GM19397 (cell line): ENCODE results near the gene C4orf17.
A peak's percentile ranks its signal among the peaks of the same experiment; 100 is the strongest.

Source experiments
- ATAC-seq: cut with Tn5 transposase; IDR thresholded peaks from one replicate; pipeline ENCODE4 v1.9.1; 2021; ENCODE audit warnings: mild to moderate bottlenecking, moderate library complexity; ENCODE audit not compliant: unreplicated experiment

The C4orf17 gene

DNA sequence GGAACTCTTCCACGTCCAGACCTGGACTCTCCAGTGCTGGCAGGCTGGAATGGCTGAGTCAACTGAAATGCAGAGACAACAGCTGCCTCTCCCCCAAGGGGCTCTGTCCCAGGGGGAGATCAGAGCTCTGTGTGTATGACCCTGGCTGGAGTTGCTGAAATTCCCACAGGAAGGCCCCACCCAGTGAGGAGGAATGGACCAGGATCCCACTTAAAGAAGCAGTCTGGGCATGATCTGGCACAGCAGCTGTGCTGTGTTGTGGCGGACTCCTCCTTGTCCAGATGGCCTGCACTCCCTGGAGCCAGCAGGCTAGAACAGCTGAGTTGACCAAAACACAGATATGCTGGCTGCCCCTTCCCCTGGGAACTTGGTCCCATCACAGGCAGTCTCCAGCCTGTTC is 25.4 kb downstream of the C4orf17 start:
- ATAC-seq, result no peak

DNA sequence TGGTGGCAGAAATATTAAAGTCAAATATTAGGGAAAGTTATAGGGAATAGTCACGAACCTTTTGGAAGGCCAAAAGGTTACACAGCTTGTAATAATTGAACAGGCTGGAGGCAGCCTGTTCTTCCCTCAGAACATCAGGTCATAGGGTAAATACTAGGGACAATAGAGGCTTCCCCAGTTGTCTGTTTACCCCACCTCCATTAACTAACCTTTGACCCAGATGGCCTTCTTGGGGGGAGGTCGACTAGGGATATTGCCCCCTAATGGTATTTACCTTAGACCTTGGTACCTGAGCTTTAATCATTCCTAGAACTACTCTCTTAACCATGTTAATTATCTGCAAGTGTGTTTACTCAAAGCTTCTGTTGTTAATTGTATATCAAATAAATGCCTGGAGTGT is 26.0 kb downstream of the C4orf17 start:
- no peak for ATAC-seq

DNA sequence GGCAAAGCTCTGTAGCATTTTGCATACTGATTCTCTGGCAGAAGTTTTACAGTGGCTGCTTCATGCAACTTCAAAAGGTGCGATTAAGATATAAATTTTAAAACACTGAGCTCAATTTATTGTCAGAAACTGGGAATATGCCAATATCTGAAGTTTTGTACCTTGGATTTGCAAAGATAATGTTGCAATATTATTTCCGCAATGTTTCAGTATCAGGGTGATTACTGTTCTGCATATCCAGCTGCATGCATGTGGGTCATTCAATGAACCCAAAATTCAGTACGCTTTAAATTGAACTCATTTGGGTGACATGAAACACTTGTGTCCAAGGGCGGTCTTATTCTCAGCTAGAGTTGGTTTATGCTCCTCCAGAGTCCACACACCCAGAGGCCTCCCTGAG is 26.9 kb downstream of the C4orf17 start:
- no peak for ATAC-seq

DNA sequence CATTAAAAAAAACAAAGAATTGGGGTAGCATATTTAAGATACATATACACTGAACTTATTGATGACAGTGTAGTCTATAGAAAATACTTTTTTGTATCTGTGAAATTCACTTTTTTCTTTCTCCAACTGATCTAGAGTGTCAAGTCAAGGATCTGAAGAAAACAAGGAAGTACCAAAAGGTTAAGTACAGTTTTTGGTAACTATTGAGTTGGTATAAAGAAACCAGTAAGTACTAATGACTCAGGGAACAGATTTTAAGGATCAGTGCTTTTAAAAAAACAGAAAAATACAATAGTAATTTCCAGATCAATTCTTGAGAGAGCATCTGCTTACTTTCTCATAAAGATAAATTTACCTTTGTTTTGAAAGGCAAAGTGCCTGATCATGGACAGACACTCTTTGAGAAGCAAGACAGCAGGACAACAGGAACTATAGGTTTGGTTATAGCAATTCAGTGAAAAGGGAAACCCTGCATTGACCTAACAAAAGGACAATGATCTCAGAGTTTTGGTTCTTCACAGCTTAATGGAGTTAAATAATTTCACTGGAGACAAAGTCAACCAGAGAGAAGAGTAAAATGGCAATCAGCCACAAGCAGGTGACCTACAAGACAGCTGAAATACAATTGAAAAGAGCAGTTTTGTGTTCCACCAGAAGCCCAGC is 29.6 kb downstream of the C4orf17 start:
- no peak for ATAC-seq

DNA sequence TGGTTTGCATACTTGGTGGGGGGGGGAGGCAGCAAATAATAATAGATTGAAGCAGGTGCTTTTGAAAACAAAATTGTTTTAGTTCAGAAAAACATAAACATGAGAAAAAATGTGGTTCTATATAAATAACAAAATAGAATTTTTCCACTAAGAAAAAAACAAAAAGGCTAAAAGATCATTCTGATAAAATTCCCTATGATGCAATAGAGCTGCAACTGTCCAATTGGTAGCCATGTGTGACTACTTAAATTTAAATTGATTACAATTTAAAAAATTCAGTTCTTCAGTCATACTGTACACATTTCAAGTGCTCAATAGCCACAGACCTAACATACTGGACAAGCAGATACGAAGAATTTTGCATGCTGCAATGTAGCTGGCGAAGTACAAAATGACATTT is 42.1 kb downstream of the C4orf17 start:
- ATAC-seq, result no peak

DNA sequence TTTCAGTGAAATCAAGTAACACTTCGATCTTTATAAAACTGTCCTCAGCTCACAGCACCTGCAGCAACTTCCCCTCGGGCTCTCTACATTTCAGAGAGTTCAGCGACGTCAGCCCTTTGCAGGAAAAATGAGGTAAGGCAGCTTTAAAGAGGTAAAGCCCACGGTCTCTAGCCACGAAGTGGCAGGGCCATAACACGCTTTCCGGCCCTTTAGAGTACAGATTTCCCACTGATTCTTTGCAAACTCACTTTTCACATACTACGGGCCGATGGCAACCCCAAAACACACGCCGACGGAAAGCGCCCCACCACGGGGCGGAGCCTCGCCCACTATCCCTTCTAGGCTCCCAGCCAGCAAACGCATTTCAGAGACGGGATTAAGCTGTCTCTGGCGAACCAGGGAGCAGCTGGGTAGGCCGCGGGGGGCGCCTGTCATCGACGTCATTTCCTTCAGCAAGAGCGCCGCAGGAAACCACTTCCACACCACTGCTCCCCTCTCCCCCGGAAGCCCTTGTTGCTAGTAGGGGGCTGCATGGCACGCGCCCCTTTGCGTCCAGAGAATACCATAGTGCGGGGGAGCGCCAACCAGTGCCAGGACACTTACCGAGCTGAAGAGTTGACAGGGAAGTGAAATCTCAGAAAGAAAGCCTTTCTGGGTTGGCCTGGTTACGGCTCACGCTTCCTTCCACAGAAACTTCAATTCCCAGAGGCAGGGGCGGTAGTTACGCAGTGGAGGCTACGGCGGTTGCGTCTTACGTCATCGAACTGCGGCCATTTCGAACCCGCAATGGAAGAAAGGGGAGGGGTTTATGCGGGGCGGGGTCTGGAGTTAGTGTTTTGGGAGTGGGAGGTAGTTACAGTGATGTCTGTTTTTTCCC is 52.7 kb downstream of the C4orf17 start, which contains the start of gene TRMT10A:
Gene TRMT10A (minus strand): TSS at position 730 of the 877 bp plus-strand sequence. CDS start 4,701 bp downstream, outside the sequence.
- peak; percentile 95 for ATAC-seq

DNA sequence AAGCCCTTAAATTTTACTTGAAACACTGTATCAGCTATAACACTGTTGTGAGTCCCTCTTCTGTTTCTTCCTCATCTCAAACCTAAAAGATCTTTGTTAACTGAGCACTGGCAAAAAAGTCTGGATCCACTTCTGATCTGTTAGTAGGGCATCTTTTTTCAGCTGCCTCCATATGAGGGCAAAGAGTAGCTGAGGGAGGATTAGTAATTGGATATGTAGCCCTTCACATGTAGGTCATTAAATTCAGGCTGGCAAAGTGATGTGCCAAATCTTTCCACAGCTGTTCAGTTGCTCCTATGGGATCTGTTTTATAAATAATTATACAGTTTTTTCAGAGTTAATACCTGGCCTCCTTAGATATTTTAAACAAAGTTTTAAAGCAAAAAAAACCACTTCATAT is 54.1 kb downstream of the C4orf17 start:
- ATAC-seq, result no peak

DNA sequence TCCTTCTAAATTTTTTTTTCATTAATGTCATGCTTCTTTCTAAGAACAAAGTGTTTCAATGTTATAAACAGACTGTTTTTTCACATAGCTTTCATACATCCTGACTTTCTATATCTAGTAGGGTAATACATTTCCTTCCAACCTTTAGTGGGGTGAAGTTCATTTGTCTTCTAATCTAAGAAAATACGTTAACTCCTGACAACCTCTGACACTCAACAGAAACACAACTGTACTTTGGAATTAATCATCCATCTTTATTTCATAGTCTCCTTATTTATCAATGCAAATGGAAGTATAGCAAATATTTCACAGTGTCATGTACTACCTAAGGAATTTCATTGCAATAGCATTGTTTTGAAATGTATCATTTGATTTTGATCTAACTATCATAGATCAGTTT is 61.1 kb downstream of the C4orf17 start:
- ATAC-seq, result no peak

DNA sequence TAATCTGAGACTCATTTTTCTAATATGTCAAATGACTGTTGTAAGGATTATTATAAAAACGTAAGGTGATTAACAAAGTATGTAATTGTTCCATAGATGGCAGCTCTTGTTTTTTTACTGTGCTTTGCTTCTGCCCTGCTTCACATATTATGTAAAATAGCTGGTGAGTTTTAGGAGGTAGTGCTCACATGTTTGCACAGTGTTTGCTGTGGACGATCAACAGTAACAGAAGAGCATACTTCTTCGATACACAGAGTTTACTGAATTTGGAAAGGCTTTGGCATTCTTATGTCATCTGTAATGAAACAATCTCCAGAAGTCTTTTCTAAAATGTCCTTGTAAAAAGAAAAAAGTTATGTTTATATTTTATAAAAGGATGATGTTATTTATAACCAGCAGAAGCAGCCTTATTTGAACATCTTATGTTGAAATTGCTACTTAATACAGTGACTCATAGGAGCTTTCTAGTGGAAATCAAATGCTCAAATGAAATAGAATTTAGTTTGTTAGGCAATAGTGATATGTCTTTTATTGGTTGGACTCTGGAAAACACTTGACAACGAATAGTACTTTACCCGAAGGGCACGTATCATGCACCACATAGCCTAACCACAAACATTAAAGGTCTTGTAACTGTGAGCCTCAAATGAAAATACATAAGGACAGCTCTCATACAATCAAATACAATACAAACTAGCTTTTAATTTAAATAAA is 61.9 kb downstream of the C4orf17 start:
- ATAC-seq, result no peak

DNA sequence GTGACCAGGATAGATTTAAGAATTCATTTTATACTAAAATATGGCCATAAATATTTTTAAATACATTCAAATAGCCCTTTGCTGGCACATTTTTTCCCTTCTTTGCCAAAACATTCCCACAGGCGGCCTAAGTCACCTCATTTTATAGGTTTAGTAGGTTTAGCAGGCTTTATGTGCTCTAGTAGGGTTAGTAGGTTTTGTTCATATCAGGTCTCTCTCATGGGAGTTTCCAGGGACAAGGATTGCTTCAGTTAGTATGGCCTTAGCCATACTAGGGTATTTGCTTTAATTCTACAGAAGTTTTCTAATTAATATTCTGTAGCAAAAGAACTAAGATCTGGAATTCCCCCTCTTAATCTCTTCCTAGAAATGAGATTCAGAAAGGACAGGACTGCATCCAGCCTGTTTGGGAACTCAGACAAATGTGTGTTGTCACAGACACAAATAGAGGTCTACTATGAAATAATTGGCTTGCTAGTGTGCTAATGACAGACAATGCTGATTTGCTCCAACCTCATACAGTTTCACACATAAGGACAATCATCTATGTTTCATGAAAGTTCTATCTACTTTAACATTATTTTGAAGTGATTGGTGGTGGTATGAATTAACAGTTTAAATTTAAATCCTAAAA is 63.0 kb downstream of the C4orf17 start:
- no peak for ATAC-seq

DNA sequence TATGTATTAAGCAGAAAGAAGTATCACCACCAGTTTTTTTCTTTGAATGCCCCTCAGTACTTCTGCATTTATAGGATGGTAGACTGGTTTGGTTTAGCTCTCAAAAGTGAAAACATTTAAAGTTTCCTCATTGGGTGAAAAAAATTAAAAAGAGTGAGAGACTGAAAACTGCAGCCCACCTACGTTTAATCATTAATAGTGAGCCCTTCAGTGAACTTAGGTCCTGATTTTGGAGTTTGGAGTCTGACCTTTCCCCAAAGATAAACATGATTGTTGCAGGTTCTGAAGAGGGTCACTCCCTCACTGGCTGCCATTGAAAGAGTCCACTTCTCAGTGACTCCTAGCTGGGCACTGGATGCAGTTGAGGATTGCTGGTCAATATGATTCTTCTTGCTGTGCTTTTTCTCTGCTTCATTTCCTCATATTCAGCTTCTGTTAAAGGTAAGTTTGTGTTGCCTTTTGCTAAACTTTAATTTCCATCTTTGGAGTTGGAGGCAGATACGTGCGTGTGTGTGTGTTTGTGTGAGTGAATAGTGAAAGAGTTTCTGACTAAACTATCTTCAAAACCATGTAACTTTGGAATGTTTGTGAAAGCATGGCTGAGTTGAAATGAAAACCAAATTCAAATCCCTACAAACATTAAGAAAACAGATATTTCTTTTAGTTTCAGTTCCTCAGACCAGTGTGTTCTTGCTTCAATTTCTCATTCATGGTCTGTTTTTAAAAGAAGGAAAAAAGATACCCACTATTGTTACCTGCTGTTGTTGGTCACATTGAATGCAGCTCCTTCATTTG is 63.9 kb downstream of the C4orf17 start, which contains the start of gene MTTP:
Gene MTTP (plus strand): TSS at position 295 of the 795 bp plus-strand sequence. CDS start 86 bp downstream, at position 381.
- peak; percentile 86 for ATAC-seq

DNA sequence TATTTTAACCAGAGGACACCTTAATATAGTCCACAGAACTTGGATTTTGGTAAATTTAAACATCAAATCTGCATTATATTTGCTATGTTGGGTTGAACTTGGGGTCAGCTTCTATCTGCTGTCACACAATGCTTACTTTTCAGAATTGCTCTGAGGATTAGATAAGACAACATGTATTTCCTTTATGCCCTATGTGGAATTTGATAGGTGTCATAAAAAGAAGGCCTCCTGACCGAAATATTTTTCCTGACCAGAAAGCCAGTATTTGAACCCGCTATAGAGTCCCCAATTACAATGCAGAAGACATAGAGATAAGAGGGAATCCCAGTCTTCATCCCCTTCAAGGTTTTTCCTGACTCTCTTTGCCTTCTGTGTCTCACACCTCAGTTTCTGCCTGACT is 67.9 kb downstream of the C4orf17 start:
- no peak for ATAC-seq

DNA sequence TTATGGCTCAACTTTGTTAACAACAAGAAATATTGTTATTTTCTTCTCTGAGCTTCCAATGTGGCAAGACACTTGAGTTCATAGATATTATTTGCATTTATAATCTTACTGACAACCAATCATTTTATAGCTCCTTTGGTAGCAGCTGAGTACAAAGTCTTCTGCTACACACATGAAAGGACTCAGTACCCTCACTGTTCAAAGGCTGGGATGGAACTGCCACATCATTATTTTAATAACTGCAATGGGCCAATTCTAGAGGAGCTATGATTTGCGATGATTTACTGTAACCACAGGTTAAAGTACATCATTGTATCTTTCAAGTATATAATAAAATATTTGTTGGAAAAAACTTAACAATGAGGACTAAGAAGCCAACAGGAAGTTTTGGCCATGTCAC is 74.7 kb downstream of the C4orf17 start:
- no peak for ATAC-seq

DNA sequence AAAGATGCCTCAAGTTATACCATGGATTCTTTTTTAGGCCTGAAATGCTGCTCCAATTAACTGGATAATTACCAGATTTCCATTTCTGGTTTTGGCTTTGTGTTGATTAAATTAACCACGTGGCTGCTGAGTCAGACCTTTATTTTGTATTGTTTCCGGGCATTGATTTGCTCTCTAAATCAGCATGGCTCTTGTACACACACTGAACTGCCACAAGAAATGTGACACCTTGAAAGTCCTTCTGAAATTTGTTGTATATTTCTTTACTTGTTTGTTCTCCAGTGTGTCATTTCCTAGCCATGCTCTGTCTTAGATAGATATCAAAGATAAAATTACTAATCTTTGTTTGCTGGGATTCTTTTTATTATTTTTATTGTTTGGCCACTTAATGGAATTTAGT is 75.5 kb downstream of the C4orf17 start:
- ATAC-seq, result no peak

DNA sequence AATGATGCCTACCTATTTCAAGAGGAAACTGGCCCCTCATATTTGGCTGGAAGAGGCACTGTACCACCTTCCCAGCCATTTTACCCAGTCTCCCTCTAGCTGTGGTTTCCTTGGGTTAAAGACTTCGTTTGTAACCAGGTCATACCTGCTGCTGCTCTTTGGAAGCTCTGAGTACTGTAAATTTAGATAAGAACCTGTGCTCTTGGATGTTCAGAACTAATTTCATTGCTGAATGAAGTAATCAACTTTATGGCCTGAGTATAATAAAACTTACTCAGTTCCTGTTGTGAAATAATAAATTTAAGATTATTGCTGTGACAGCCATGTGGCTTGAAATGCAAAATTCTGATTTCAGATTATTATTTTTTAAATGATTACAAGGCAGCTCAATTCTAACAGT is 76.0 kb downstream of the C4orf17 start:
- ATAC-seq, result no peak

DNA sequence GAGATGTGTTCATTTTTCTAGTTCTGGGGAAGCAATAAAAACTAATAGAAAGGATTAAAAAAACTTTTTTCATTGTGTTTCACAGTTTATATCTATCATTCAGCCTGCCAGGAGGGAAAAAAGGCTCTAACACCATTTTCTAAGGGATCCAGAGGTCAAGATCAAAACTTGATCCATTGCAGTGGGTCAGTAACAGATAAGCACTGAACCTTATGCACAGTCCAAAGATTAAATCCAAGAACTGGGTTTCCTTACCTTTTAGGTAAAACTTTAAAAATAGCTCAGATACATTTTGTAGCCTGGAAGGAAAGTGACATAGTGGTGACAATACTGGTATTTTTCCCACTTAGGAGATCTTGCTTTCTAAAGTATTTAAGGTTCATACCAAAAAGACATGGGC is 76.5 kb downstream of the C4orf17 start:
- ATAC-seq, result no peak

DNA sequence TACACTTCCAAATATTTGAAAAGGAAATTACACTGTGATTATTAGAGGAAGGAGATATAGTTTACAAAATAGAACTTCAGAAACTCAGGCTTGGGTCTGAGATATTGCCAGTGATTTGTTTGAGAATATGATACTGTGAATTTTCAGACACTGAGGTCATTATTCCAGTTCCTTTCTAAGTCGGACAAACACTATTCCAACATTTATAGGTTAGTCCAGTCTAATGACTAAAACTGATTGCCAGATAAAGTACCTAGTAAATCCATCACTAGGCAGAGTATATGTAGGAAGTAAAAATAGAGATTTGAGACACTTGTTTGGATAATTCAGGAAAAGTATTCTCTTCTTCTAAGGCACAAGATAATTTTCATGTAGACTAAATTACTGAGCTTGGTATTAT is 77.0 kb downstream of the C4orf17 start:
- no peak for ATAC-seq

DNA sequence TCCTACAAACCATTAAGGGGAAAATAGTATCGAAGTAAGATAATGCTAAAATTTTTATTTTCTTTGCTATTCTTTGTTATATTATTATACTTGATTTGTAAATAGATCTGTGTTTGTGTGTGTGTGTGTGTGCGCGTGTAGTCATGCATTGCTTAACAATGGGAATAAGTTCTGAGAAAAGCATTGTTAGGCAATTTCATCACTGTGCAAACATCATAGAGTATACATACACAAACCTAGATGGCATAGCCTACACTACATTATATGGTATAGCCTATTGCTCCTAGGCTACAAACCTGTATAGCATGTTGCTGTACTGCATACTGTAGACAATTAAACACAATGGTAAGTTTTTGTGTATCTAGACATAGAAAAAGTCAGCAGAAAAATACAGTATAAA is 80.9 kb downstream of the C4orf17 start:
- ATAC-seq, result no peak
